NCI-H226 (cell line): Measurements from ENCODE around the gene NHERF2.
A peak's percentile ranks its signal among the peaks of the same experiment; 100 is the strongest.

Experiments
- DNase-seq: peaks from one replicate; pipeline ENCODE4 v3.0.0-alpha.2; 2015

The NHERF2 gene

DNA sequence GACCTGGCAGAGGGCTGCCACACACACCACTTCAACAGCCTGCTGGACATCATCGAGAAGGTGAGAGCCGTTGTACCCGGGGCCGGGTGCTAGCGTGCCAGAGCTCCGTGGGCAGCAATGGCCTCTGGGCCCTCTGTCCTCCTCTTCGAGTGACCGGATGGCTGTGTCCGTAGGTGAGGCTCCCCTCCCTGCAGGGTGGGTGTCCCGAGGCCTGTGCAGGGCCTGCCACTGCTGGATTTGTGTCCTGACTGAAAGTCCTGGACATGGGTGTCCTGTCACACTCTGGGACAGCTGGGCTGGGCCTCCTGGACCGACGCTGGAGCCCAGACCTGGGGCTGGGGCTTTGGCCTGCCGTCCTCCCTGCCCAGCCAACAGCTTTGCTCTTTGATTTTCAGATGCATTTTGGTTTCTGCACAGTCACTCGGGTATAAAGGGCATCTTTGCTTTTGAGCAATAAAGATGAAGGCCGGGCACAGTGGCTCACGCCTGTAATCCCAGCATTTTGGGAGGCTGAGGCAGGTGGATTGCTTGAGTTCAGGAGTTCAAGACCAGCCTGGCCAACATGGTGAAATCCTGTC, 37.8 kb downstream of the NHERF2 start:
- no peak for DNase-seq

DNA sequence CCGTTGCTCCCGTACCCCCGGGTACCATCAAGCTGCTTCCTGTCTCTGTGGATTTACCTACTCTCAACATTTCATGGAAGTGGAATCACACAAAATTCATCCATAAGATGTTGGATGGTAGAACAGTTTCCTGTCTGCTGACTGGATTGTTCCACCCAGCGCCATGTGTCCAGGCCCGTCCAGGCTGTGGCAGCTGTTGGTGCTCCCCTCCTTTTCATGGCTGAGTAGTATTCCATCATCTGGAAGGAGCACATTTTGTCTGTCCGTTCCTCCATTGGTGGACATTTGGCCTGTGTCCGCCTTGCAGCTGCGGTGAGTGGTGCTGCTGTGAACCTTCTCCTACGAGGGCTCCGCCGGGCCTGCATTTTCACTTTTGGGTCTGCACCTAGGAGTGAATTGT, 39.4 kb downstream of the NHERF2 start:
- DNase-seq: no peak

DNA sequence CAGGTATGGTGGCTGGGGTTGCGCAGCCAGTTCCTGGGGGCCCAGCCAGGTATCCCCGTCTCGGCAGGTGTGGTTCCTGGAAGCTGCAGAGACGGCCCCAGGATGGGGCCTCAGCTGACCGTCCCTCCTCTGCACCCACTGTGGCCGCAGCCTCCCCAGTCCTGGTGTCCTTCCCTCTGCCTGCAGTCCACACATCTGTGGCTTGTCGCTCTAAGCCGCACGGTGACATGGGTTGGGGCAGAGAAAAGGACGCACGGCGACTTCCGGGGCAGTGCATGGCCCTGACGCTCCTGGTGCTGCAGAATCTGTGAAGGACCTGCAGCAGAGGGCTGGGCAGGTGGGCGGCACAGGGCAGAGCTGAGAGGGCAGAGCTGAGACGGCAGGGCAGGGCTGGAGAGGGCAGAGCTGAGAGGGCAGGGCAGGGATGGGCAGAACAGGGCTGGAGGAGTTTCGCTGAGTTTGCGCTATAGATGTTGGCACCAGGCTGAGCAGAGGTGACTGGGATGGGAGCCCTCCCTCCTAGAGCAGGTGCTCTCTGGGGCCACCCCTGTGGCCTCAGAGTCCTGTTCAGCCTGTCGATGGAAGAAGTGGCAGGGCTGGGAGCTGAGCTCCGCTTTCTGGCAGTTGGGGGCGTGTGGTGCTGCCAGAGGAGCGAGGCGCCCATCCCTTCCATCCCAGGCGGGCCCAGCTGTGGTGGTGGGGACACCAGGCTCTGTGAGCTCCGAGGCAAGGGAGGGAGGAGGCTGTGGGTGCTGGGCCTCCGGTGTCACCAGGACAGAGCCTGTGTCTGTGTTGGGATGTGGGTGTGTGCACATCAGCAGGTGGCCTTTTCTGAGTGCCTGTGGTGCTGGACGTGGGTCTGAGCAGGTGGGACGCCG, 44.1 kb downstream of the NHERF2 start:
- DNase-seq: no peak

DNA sequence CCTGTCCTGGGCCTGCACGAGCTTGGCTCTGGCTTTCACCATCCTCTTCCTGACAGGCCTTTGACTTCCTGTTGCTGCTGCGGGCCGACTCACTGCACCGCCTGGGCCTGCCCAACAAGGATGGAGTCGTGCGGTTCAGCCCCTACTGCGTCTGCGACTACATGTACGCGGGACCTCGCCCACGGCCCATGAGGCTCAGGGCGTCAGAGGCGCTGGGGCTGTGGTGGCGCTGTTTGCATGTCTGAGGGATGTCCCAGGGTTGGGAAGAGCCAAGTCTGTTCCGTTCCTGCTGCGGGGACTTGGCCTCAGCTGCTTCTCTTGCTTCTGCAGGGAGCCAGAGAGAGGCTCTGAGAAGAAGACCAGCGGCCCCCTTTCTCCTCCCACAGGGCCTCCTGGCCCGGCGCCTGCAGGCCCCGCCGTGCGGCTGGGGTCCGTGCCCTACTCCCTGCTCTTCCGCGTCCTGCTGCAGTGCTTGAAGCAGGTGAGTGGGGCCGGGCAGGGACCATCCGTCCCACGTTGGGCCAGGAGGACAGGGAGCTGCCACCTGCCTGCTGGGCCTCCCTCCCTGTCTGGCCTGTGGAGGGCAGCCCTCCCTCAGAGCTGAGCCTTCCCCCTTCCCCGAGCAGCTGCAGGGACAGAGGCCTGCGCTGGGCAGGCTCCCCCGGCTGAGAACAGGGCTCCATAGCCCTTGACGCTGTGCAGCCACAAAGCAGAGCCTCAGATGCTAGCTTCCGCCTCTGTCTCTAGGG, 44.9 kb downstream of the NHERF2 start:
- DNase-seq: no peak

DNA sequence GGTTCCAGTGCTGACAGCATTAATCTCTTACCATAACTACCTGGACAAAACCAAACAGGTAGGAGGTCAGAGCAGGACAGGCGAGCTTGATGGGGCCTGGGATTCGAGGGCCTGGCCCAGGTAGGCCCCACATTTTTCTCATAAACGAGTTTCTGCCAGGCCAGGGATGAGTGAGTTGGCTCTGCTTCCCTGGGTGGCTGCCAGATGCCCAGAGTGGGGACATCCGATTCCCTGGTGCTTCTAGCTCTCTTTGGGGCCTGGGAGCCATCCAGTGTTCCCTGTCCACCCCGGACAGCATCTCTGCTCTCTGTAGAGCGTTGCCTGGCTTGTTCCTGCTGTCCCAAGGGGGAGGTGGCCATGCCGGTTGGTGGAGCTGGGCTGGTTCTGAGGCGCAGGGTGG, 46.2 kb downstream of the NHERF2 start:
- DNase-seq: no peak

DNA sequence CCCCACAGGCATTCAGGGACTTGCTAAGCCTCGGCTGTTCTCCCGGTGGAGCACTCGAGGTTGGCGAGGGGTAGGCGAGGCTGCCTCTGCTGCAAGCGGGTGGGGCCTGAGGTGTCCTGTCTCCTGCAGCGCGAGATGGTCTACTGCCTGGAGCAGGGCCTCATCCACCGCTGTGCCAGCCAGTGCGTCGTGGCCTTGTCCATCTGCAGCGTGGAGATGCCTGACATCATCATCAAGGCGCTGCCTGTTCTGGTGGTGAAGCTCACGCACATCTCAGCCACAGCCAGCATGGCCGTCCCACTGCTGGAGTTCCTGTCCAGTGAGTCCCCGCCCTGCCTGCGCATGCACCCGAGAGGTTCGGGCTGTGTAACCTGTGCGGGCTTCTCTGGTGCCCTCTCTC, 47.4 kb downstream of the NHERF2 start:
- DNase-seq: no peak

DNA sequence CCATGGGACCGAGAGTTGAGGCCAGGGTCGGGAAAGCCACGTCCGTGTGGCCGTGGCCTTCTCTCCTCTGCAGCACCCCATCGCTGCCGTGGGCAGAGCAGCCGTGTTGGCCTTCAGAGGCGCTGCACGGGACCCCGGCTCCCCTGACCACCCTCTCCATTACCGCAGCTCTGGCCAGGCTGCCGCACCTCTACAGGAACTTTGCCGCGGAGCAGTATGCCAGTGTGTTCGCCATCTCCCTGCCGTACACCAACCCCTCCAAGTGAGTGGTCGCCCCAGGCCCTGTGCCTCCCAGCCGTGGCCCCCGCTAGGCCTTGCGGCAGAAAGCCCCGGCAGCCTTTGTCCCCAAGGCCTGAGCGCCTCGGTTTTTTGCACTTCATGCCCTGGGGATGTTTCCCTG, 48.9 kb downstream of the NHERF2 start:
- DNase-seq: no peak

DNA sequence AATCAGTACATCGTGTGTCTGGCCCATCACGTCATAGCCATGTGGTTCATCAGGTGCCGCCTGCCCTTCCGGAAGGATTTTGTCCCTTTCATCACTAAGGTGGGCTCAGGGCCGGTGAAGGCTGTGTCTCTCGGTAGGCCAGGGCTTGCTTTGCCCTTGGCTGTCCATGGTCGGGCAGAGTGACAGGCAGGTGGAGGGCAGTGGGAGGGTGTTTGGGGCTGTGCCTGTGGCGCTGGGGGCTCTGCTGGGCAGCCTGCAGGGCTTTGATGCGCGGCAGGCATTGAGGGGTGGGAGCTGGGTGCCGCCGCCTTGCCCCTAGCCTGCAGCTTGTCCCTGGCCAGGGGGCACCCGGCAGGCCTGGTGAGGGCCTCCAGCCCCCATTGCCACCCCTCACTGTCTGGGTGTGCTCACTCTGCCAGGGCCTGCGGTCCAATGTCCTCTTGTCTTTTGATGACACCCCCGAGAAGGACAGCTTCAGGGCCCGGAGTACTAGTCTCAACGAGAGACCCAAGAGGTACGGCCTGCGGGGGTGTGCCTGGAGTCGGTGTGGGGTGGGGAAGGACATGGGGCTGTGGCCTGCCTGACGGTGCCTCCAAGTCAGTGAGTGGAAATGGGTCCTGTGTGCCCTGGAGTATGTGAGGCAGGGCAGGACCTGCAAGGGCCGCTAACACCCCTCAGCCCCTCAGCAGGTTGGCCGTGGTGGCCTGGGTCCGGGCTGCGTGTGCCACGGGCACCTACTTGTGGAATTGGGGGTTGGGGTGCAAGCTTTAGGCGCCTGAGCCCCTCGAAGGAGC, 49.6 kb downstream of the NHERF2 start:
- no peak for DNase-seq

DNA sequence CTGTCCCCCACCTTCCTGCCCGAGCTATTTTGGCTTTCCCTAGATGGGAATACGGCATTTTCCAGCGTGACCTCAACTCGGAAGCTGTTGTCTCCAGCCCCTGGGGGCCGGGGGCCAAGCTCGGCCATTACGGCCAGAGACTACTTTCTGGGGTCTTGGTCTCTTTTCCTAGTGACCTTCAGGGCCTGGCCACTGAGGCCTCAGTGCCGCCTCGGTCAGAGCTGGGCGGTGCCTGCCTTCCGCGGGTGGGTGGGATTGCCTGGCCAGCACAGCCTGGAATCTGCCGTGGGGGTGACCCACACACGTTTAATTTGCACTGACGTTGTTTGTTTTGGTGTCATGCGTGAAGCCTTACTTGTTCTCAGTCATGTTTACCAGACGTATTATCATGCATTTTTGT, 50.3 kb downstream of the NHERF2 start:
- no peak for DNase-seq

DNA sequence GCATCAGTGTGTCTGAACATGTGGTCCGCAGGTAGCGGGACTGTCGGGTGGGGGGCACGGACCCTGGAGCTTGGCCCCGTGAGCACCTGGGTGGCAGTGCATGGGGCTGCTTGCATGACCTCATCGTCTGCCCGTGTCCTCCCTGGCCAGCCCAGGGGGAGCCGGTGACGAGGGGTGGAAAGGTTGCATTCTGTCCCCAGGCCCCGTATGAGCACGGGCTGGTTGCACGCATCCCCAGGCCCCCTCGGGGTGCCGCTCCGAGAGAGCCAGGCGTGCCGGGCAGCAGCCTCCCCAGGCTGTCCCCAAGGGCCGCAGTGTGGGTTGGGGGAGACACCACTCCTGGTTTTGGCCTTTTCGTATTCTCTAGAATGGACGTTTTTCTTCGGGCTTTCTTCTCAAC, 51.0 kb downstream of the NHERF2 start:
- no peak for DNase-seq

DNA sequence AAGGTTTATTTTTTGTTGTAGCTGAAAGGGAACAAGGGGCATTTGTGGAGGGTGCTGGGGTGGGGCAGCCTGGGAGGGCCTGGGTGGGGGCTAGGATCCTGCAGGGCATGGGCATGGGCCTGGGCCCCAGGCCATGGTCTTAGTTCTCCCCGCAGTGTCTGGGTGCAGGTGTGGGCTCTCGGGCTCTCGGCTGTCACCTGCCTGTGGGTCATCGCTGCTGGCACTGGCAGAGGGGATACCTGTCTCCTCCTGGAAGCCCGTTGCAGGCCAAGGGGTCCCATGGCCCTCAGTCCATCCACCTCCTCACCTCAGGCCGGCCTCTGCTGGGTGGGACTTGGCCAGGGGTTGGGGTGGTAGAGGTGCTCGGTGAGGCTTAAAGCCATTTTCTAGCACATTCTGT, 51.4 kb downstream of the NHERF2 start:
- no peak for DNase-seq

DNA sequence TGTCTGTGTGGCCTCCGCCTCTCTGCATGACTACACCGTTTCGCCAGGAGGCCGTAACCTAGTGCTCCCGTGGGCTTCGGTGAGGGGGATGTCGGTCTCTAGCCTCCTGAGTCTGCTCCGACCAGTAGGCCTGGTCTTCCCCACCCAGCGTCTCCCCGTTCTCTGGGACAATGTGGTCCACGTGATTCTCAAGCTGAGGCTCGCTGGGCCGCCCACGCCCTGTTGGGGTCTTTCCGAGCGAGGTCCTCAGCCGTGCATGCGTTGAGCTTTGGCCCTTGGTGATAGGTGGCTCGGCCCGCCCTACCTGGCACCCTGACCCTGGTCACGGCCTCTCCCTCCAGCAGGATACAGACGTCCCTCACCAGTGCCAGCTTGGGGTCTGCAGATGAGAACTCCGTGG, 52.0 kb downstream of the NHERF2 start:
- DNase-seq: no peak

DNA sequence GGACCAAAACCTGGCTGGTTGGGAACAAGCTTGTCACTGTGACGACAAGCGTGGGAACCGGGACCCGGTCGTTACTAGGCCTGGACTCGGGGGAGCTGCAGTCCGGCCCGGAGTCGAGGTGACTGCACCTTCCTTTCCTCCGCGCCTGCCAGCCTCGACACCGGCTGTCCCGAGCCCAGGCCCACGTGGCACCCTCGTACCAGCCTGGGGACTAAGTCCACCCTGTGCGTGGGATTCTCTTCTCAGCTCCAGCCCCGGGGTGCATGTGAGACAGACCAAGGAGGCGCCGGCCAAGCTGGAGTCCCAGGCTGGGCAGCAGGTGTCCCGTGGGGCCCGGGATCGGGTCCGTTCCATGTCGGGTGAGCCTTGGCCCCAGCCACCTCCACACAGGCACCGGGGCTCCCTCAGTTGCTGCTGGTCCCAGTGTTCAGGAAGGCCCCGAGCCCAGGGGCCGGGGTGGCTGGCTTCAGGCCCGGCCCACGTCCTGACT, 52.7 kb downstream of the NHERF2 start:
- no peak for DNase-seq

DNA sequence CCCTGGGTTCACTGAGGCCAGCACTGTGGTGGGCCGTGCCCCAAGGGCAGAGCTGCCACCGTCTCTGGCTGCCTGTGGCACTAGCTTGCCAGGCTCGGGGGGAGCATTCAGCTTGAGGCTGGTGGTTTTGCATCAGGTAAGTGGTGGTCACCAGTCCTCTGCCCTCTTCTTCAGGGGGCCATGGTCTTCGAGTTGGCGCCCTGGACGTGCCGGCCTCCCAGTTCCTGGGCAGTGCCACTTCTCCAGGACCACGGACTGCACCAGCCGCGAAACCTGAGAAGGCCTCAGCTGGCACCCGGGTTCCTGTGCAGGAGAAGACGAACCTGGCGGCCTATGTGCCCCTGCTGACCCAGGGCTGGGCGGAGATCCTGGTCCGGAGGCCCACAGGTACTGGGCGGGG, 53.3 kb downstream of the NHERF2 start:
- DNase-seq: no peak

DNA sequence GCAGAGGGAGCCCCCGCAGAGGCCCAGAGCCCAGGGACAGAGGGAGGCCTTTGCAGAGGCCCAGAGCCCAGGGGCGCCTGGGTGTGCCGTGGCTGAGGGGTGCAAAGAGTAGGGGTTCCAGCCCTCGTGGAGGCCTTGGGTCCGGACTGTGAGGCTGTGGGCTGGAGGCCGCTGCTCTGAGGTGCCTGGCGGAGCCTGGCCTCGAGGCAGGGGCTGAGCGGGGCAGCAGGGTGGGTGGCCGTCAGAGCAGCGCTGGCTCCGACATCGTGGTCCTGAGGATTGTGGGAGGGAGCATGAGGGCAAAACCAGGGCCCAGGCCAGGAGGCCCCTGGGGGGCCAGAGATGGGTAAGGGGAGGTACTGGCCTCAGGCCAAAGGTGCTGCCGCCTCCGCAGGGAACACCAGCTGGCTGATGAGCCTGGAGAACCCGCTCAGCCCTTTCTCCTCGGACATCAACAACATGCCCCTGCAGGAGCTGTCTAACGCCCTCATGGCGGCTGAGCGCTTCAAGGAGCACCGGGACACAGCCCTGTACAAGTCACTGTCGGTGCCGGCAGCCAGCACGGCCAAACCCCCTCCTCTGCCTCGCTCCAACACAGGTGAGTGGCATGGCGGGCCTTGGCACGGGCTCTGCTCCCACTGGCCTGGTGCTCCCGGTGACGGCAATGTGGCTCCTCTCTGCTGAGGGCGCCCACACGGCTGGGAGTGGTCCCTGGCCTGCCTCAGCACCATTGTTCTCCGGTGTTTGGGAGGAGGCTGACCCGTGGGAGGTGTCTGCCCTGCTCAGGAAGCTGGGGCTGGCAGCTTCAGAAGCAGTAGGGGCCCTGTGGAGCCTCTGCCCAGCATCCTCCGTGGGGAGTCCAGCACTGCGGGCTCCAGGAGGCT, 54.7 kb downstream of the NHERF2 start:
- no peak for DNase-seq

DNA sequence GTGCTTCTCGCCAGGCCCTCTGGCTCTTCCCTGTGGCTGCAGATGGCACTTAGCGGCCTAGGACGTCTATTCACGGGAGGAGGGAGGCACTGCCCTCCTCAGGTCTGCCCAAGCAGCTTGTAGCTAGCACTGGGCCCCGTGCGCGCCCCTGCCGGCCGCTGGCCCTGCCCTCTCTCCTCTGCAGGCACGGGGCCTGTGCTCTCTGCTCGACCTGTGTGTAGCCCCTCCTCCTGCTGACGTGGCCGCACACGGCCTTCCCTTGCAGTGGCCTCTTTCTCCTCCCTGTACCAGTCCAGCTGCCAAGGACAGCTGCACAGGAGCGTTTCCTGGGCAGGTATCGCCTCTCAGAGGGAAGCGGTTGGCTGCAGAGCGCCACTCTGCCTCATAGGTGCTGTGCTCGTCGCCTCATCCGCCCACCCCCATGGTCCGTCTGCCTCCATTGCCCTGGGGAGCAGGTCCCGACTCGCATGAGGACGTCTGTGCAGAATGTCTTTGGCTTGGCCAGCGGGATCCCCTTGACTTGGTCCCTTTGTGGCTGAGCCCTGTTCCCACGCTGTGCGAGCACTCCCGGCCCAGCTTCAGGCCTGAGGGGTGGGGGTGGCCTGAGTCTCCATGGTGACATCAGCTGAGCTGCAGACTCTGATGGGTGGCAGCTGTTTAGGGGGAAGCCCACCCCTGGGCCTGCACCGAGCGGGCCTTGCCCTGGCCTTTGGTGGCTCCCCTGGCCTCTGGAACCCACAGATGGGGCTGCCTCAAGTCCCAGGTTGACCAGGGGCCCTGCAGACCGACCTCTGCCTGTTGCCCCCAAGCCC, 55.7 kb downstream of the NHERF2 start:
- peak; percentile 79 for DNase-seq

DNA sequence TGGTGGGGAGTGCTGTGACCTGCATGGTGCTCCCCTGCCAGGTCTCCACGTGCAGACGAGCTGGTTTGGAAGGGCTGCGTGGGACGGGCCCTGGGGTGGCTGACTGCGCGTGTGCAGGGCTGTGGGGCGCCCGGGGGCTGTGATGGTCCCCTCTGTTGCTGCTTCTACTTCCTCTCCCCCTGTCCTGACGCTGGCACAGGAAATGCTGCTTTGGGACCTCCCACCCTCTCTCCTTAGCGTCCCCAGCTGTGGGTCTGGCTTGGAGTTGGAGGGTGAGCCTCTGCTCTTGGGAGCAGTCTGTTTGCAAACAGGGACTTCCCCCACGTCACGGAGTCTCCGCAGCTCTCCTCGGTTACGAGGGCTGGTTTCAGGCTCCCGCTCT, 56.3 kb downstream of the NHERF2 start:
- DNase-seq: no peak

DNA sequence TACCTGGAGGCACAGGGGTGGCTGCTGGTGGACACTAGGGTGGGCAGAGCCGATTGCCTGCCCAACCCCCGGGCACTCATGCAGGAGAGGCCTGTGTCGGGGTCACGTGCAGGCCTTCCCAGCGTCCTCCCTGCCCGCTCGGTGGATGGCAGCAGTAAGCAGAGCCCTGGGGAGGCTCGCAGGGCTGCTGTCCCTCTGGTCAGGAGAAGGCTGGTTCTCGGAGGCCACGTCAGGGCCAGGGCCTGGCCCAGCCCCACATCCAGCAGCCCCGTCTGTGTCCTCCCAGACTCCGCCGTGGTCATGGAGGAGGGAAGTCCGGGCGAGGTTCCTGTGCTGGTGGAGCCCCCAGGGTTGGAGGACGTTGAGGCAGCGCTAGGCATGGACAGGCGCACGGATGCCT, 56.7 kb downstream of the NHERF2 start:
- no peak for DNase-seq

DNA sequence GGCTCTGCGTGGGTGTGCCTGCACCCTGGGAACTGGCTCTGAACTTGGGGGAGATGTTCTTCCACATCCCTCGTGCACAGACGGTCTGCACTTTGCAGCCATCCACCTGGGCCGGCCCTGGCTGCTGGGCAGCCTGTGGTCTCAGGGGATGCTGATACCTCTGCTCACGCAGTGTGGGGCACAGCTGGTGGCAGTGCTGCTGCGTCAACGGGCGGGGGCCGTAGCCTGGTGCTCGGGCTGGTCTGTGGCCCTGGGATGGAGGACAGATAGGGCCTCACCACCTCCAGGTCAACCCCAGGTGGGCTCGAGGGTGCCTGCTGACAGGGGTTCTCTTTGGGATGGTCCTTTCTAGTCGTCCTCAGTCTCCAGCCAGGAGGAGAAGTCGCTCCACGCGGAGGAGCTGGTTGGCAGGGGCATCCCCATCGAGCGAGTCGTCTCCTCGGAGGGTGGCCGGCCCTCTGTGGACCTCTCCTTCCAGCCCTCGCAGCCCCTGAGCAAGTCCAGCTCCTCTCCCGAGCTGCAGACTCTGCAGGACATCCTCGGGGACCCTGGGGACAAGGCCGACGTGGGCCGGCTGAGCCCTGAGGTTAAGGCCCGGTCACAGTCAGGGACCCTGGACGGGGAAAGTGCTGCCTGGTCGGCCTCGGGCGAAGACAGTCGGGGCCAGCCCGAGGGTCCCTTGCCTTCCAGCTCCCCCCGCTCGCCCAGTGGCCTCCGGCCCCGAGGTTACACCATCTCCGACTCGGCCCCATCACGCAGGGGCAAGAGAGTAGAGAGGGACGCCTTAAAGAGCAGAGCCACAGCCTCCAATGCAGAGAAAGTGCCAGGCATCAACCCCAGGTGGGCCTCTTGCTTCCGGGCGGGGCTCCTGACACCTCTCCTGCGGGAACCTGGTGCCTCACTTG, 57.4 kb downstream of the NHERF2 start:
- no peak for DNase-seq
